Renal cortex interstitium (tissue), 11 donors: ENCODE measurements around the gene MED27. TPM values are rescaled to one million over a fixed set of nuclear protein-coding genes. Genes with fewer than 3 reads are reported as not detected.
A peak's percentile ranks its signal among the peaks of the same experiment; 100 is the strongest.

Source experiments
- DNase-seq, 11 donors: peaks; one replicate each; pipeline ENCODE4 v3.0.0-alpha.2; 2013; ENCODE audit warnings: low read depth in 9 of 11, low spot score in 4 of 11; ENCODE audit errors: extremely low read depth in 1 of 11
- polyA plus RNA-seq, 3 donors: library from polyadenylated mRNA; unstranded; fragments of 120-200 nt; gene quantifications; one replicate each; pipeline ENCODE4 v1.2.1, GENCODE V29; 2013; ENCODE audit not compliant: insufficient read length in 3 of 3

The MED27 gene
- polyA plus RNA-seq, 3 donors = 18.5 to 24.7 (median 22.4) TPM

DNA sequence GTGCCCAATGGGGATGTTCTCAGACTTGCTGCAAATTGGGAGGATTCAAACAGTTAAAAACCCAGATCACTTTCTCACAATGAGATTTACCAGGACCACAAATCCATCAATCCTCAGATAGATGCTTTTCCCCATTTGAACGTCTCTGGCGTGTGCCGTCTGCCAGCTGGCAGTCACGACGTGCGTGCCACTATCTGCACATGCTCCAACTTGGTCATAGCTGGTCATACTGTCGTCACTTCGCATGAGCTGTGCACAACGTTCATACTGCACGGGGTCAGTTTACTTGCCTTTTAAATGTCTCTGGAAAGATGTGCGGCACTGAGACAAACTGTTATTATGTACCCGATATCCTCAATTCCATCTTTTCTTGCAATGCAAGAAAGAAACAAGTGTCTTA, 221.5 kb downstream of the MED27 start:
- no peak for DNase-seq

DNA sequence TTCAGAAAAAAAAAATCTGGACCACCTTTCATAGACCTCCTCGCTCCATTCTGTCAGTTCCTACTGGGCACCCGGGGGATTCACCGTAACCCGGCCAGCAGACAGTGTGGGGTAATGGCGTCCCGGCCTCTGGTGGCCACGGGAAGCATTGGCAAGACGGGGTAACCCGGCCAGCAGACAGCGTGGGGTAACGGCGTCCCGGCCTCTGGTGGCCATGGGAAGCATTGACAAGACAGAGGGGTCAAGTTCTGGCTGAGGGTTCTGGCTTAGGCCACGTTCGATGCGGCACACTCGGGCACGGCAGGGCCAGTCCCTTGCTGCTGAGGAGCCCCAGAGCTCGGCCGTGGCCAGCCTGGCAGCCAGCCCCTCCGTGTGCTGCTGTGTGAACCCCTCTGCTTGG, 223.6 kb downstream of the MED27 start:
- no peak for DNase-seq

- peak in 1 of 11 donors; percentile 4 for DNase-seq
These were observed 224.6 kb downstream of the MED27 start for GRCh38 chr9:131854896-131855613.

DNA sequence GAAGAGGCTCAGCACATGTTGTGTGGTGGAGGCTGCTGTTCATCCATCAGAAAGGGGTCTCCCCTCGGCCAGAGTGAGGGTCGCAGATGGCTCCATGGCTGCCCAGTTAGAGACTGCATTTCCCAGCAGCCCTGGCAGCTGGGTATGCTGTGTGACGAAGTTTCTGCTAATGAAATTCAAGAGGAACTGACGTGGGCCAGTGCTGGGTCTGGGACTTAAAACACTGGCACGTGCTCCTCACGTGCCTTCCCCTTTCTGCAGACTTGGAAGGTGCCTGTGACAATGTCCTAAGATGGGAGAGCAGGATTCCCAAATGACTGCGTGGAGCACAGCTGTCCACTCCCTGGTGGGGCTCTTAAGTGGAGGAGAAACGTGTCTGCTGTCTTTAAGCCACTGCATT, 225.3 kb downstream of the MED27 start:
- no peak for DNase-seq

DNA sequence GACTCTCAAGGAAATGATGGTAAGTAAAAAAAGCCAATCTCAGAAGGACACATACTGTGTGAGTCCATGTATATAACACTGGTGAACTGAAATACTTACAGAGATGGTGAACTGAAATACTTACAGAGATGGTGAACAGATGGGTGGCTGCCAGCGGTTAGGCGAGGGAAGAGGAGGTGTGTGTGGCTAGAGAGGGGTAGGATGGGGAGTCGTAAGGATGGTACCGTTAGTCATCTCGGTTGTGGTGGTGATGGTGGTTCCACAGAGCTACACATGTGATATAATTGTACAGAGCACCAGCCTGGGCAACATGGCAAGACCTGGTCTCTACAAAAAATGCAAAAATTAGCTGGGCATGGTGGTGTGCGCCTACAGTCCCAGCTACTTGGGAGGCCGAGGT, 226.2 kb downstream of the MED27 start:
- no peak for DNase-seq

GRCh38 chr9:131851414-131851813, 228.3 kb downstream of the MED27 start:
- DNase-seq = no peak

- DNase-seq = no peak
These were observed 230.3 kb downstream of the MED27 start for GRCh38 chr9:131849391-131849790.

DNA sequence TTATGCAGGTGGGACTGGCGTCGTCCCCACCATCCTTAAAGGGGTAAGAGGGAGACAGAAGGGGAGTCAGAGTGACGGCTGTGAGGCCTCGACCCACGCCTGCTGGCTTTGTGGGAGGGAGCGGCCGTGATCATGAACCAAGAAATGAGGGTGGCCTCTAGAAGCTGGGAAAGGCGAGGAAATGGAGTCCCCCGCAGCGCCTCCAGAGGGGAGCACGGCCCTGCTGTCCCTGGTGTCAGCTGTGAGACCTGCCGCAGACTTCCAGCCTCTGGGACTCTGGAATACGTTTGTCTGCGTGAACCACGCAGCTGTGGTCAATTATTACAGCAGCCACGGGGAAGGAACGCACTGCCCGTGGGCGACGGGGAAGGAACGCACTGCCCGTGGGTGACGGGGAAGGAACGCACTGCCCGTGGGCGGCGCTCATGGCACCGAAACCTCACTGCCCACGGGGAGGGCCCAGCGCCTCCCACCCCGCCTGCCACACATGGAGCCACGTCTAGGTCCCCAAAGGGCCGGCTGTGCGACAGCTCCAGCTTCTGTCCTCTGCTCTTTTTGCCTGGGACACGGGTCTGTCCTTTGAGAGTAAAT, 231.0 kb downstream of the MED27 start:
- DNase-seq = no peak

- no peak for DNase-seq
These were observed 231.9 kb downstream of the MED27 start for GRCh38 chr9:131847665-131848354.

GRCh38 chr9:131845305-131846298, 234.1 kb downstream of the MED27 start:
- DNase-seq = no peak

DNA sequence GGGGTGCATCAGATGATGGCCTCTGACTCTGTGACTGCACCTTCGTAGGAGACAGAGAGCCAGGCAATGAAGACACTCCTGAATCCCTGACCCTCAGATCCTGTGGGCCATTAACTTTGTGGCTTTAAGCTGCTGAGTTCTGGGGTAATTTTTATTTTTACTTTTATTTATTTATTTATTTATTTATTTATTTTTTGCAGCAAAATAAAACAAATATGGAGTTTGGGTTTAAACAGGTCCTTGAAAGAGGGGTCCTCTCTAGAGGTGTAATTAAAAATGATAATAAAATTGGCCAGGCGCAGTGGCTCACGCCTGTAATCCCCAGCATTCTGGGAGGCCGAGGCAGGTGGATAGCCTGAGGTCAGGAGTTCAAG, 234.9 kb downstream of the MED27 start:
- DNase-seq = no peak

- DNase-seq = no peak
These were observed 235.5 kb downstream of the MED27 start for GRCh38 chr9:131843989-131844744.

GRCh38 chr9:131841765-131842318, 237.8 kb downstream of the MED27 start:
- DNase-seq = no peak

DNA sequence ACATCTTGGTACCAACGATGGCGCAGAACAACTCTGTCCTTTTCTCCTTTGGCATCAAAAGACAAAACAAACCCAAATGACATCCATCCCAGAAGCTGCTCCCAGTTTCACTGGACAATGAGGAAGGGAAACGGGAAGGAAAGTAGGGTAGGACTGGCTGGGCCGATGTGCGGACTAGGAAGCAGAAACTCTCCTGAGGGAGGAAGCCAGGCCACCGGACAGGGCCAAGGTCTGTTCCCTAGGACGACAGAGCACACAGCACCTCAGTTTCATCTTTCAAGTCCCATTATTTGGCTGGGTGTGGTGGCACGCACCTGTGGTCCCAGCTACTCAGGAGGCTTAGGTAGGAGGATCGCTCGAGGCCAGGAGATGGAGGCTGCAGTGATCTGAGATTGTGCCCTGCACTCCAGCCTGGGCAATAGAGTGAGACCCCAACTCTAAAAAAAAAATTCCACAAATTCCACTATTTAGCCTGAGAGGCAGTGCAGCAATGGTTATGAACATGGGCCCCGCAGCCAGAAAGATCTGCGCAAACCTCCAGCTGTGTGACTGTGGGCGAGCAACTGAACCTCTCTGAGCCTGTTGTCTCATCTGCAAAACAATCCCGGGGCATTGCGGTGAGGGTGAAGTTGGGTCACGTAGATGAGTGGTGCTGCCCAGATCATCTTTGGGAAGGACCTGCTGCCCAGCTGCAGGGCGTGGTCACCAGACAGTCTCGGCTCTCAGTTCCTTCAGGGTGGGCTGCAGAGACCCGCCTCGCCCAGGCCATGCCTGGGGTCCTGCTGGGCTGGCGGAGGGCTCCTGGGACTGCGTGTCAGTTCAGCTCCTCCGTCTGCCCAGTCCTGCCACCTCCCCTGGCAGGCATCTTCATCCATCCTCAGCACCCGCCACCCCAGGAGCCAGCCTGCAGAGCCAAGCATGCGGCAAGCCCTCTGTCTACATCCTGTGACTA, 238.6 kb downstream of the MED27 start:
- DNase-seq = no peak

GRCh38 chr9:131840220-131840619, 239.4 kb downstream of the MED27 start:
- DNase-seq = no peak

GRCh38 chr9:131839281-131840084, 240.2 kb downstream of the MED27 start:
- no peak for DNase-seq
